NOMO-1 treated with DMSO at 0.1 percent for 48 hours (cell line): Measurements from ENCODE around the gene RNF113A.
"Not testable (repeated sequence)": the region's sequence is repeated elsewhere in the genome, so short reads cannot be mapped to it uniquely, and the experiment has no call there.

Experiments
- DNase-seq: peaks from one replicate; lab custom pipeline; 2025; ENCODE audit not compliant: unreplicated experiment; lab: John Stamatoyannopoulos, UW

Gene RNF113A

DNA sequence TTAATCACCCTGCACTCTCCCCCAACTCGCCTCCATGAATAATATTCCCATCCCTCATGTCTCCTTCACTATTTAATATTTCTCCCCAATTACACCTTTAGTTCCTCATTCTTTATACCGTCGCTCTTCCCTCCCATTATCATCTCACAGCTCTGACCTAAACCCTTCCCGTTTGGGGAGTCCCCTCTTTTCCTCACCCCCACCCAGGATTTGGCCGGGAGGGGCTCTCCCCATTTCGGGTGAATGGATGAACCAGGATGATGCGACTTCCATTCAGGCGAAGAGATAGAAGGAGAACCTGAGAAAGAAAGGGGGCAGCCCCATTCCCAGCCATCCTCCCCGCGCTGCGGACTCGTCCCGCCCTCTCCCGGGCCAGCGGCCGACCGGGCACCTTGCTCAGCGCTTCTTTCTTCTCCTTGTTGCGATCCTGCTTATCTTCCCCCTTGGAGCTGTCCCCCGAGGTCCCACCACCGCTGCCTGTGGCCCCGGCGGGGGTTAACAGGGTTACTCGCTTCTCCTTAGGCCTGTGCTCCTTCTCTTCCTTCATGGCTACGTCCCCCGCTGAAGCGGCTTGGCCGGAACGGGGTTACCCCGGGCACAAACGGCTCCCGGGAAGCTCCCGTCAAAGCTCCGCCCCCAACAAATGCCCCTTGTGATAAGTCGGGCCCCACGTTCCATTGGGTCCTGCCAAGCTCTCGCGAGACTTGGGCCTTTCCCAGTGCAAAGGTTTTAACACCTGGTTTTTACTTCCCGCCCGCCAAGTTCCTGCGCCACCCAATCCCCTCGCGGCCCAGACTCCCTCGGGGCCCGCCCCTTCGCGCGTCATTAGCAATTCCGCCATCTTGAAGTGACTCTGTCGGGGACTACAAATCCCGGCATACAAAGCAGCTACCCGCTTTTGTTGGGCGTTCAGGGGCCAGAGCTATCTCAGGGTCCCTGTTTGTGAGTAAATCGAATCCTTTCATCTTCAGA lies 18.9 kb downstream of the RNF113A start, which contains the start of gene UPF3B:
Gene UPF3B, minus strand, starts transcription at position 582 of the 972 bp plus-strand sequence. Its CDS starts 35 bp downstream, at position 547.
- peak; percentile 92 for DNase-seq

DNA sequence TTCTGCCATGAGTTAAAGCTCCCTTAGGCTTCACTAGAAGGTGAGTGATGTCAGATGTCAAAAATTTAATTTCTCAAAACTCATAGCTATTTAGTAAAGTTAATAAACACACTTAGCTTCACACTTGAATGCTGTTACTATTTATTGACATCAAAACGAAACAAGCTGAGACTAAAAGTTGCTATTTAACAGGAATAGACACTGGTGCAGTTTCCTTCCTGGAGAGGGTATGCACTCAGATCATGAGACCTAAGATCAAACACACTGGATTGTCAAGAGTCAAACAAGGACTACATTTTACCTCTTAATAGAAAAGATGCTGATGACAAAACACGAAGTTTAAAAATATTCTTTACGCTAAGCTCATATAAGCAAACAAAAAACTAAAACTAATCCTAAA lies 37.6 kb downstream of the RNF113A start:
- no peak for DNase-seq

DNA sequence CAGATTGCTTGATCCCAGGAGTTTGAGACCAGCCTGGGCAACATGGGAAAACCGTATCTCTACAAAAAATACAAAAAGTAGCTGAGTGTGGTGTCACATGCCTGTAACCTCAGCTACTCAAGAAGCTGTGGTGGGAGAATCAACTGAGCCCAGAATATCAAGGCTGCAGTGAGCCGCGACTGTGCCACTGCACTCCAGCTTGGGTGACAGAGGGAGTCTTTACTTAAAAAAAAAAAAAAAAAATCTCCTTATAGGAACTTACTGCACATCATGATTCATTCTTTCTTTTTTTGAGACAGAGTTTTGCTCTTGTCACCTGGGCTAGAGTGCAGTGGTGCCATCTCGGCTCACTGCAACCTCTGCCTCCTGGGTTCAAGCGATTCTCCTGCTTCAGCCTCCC lies 43.1 kb downstream of the RNF113A start:
- no peak for DNase-seq

DNA sequence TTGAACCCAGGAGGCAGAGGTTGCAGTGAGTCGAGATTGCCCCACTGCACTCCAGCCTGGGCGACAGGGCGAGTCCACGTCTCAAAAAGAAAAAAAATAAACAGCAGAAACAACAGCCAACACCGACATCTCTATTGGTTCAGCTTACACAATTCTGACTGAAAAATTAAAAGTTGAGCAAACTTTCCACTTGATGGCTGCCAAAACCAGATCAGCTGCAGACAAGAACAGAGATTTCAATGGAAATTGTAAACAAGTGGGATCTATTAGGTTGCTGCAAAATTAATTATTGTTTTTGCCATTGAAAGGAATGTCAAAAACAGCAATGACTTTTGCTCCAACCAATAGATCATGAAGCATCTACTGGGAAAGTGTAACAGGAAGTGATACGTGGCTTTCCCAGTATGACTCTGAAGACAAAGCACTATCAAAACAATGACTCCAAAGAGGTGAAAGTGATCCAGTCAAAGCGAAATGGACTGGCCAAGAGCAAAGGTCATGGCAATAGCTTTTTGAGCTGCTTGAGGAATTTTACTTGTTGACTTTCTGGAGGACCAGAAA lies 45.1 kb downstream of the RNF113A start:
- no peak for DNase-seq

DNA sequence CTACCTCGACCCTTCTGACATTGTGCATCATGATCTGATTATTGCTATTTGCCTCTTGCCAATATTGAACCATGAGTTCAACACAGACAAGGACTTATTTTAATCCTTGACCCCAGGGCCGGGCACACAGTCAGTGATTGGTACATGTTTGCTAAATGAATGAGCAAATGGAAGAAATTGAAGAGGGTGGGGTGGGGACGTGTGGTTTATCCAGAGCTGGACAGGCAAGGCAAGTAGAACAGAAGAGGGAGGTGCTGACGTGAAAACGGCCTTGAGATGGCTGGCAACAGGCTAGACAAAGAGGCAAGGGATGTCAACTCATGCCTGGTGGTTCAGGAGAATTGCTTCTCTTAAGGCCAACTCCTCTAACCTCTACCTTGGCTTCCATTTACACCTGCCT lies 47.3 kb downstream of the RNF113A start:
- not testable (repeated sequence) for DNase-seq

DNA sequence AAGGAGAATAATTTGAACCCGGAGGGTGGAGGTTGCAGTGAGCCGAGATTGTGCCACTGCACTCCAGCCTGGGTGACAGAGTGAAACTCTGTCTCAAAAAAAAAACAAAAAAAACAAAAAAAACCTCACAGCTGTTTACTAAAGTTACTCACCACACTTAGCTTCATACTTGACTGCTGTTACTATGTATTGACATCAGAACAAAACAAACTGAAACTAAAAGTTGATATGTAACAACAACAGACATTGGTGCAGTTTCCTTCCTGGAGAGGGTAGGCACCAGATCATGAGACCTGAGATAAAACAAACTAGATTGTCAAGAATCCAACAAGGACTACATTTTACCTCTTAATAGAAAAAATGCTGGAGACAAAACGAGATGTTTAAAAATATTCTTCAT lies 49.8 kb downstream of the RNF113A start:
- DNase-seq, result not testable (repeated sequence)
